Purkinje cell (primary cell): Measurements from ENCODE around the gene FBXO45. TPM values are rescaled to one million over a fixed set of nuclear protein-coding genes. Genes with fewer than 3 reads are reported as not detected.

ENCODE experiments used
- polyA plus RNA-seq: library from polyadenylated mRNA; unstranded; fragments of >200 nt; fragmentation: Nextera tagmentation; gene quantifications from 2 replicates; pipeline ENCODE4 v1.2.1, GENCODE V29; 2014

FBXO45 gene, protein sequence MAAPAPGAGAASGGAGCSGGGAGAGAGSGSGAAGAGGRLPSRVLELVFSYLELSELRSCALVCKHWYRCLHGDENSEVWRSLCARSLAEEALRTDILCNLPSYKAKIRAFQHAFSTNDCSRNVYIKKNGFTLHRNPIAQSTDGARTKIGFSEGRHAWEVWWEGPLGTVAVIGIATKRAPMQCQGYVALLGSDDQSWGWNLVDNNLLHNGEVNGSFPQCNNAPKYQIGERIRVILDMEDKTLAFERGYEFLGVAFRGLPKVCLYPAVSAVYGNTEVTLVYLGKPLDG
- polyA plus RNA-seq = 11.6 and 13.2 TPM in 2 replicates

DNA sequence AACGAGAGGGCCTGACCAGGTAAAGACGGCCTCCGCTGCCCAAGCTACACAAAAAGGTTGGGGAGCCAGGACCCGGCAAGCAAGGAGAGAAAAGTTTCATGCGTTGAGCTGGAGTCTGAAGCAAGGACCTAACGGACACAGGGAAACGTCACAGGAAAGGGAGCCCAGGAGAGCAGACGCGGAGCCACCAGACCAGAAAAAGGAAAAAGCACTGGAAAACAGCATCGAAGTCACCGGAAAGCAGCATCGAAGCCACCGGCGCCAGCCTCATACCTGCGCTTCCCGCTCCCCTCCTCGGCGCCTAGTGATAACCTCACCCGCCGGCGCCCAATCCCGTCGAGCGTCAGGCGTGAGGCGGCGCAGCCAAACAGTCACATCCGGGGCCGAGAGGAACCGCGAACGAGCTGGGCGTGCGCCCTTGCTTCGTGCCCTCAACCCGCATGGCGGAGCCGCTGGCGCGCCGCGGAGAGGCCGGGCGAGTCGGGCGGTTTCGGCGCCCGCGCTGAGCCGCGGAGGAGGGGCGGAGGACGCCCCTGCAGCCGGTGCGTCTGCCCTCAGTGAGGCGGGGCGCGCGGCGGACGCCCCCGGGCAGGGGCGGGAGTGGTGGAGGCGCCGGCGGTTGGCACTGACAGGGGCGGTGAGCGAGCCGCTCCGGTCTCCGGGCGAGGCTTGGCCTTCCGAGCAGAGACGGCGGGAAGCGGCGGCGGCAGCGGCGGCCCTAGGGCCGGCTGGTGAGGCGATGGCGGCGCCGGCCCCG is at the start of gene FBXO45, which contains the start of gene WDR53:
Gene FBXO45, plus strand, starts transcription at position 415 of the 757 bp plus-strand sequence. Its CDS starts 325 bp downstream, at position 740.
Gene WDR53, minus strand, starts transcription at position 309 of the 757 bp plus-strand sequence. CDS start 7,079 bp downstream, outside the sequence.

Other genes starting within 250 kb of the FBXO45 start
- not detected in 2 replicates for gene TM4SF19, start 230.3 kb upstream of the FBXO45 start, polyA plus RNA-seq
- 11.5 and 14.3 TPM in 2 replicates for gene UBXN7, start 136.2 kb upstream of the FBXO45 start, polyA plus RNA-seq
- gene RNF168, start 64.9 kb upstream of the FBXO45 start, polyA plus RNA-seq = 6.2 and 10.6 TPM in 2 replicates
- 1.5 TPM in 1 of 2 replicates, not detected in the other for gene SMCO1, start 53.3 kb upstream of the FBXO45 start, polyA plus RNA-seq
- 6.2 and 10.5 TPM in 2 replicates for gene WDR53, start 106 bp upstream of the FBXO45 start, polyA plus RNA-seq
- not detected in 2 replicates for gene NRROS, start 71.0 kb downstream of the FBXO45 start, polyA plus RNA-seq
- gene CEP19, start 143.6 kb downstream of the FBXO45 start, polyA plus RNA-seq = 5.1 and 11.5 TPM in 2 replicates
- gene PIGX, start 143.7 kb downstream of the FBXO45 start, polyA plus RNA-seq = 35.6 and 43.2 TPM in 2 replicates
- 9.3 and 10.5 TPM in 2 replicates for gene PAK2, start 171.2 kb downstream of the FBXO45 start, polyA plus RNA-seq